Activated CD4-positive, alpha-beta T cell treated with anti-CD3 and anti-CD28 coated beads for 24 hours (primary cell): ENCODE measurements around the gene RPS29.

Experiments
- DNase-seq, 2 donors: peaks; one replicate each; pipeline ENCODE4 v3.0.0-alpha.2; 2020; ENCODE audit warnings: low read depth in 2 of 2

RPS29 gene

GRCh38 chr14:49551569-49551968, 34.6 kb downstream of the RPS29 start:
- DNase-seq: no peak

GRCh38 chr14:49550286-49551184, 35.6 kb downstream of the RPS29 start:
- DNase-seq: no peak

- DNase-seq: no peak
Measured at GRCh38 chr14:49549881-49550280, 36.3 kb downstream of the RPS29 start.

- DNase-seq: no peak
Measured at GRCh38 chr14:49549446-49549845, 36.7 kb downstream of the RPS29 start.

GRCh38 chr14:49546766-49547165, 39.4 kb downstream of the RPS29 start:
- DNase-seq: no peak

GRCh38 chr14:49545716-49546115, 40.5 kb downstream of the RPS29 start:
- no peak for DNase-seq

- DNase-seq: no peak
Measured at GRCh38 chr14:49545071-49545470, 41.1 kb downstream of the RPS29 start.

- DNase-seq: no peak
Measured at GRCh38 chr14:49541049-49541448, 45.1 kb downstream of the RPS29 start.

GRCh38 chr14:49538852-49539251, 47.3 kb downstream of the RPS29 start:
- no peak for DNase-seq
